ENCODE results near the gene SEC23B. TPM values are rescaled to one million over a fixed set of nuclear protein-coding genes. Genes with fewer than 3 reads are reported as not detected.
A peak's percentile ranks its signal among the peaks of the same experiment; 100 is the strongest.

Gene SEC23B
- total and polyA plus RNA-seq, 2 of the 13 experiments (the other 11 are each of a cell fraction or from before 2014, with no cell fraction given): 114 to 120 TPM

- TF ChIP-seq ZIK1 (CRISPR knock-in tag; IDR thresholded peaks at IDR 0.05; ENCODE audit: borderline replicate concordance, low read depth) (peak; percentile 84; the same call in 1 of the 2 replicates), ZNF432 (CRISPR knock-in tag; IDR thresholded peaks at IDR 0.05; ENCODE audit: borderline replicate concordance) (no peak), GRHL1 (CRISPR knock-in tag; conservative IDR thresholded peaks at IDR 0.05) (no peak), KDM3A (CRISPR knock-in tag; IDR thresholded peaks at IDR 0.05; ENCODE audit: low read depth) (peak; percentile 67; the same call in 1 of the 2 replicates), XBP1 (CRISPR knock-in tag; IDR thresholded peaks at IDR 0.05) (peak; percentile 71; the same call in 1 of the 2 replicates), ZFP62 (CRISPR knock-in tag; IDR thresholded peaks at IDR 0.05) (0 out of 2 replicates have a peak, but pooled peaks have one; percentile 71), SRSF9 (IDR thresholded peaks at IDR 0.05; ENCODE audit: borderline replicate concordance, insufficient read depth, low read depth, low read length, poor library complexity, severe bottlenecking) (no peak), ZNF317 (CRISPR knock-in tag; IDR thresholded peaks at IDR 0.05) (peak; percentile 88), GABPB1 (CRISPR knock-in tag; IDR thresholded peaks at IDR 0.05) (peak; percentile 96), NFE2L1 (CRISPR knock-in tag; IDR thresholded peaks at IDR 0.05; ENCODE audit: borderline replicate concordance) (peak; percentile 40; the same call in 1 of the 2 replicates), SIN3B (IDR thresholded peaks at IDR 0.05; ENCODE audit: low read length) (peak; percentile 75; the same call in 1 of the 2 replicates), NR1H2 (CRISPR knock-in tag; IDR thresholded peaks at IDR 0.05; ENCODE audit: borderline replicate concordance, low read depth) (no peak), NBN (conservative IDR thresholded peaks at IDR 0.05) (no peak), ZNF709 (CRISPR knock-in tag; IDR thresholded peaks at IDR 0.05) (no peak), HOMEZ (CRISPR knock-in tag; IDR thresholded peaks at IDR 0.05; ENCODE audit: low read depth) (no peak; the same call in none of the 2 replicates), KDM6A (CRISPR knock-in tag; IDR thresholded peaks at IDR 0.05; ENCODE audit: low read depth) (peak; percentile 18; the same call in 1 of the 2 replicates), MEF2D (CRISPR knock-in tag; IDR thresholded peaks at IDR 0.05) (peak; percentile 83), RFX1 (IDR thresholded peaks at IDR 0.05) (no peak), ZNF703 (CRISPR knock-in tag; IDR thresholded peaks at IDR 0.05; ENCODE audit: borderline replicate concordance) (no peak), ZNF230 (CRISPR knock-in tag; IDR thresholded peaks at IDR 0.05) (peak; percentile 91), TAF1 (CRISPR knock-in tag; IDR thresholded peaks at IDR 0.05) (peak; percentile 95), CHCHD3 (CRISPR knock-in tag; IDR thresholded peaks at IDR 0.05) (no peak), ZNF335 (CRISPR knock-in tag; IDR thresholded peaks at IDR 0.05) (peak; percentile 99), SP5 (CRISPR knock-in tag; IDR thresholded peaks at IDR 0.05; ENCODE audit: borderline replicate concordance, low read depth) (peak; percentile 26; the same call in 1 of the 2 replicates)
Observed at GRCh38 chr20:18496740-18497592, 10.8 kb upstream of the SEC23B start, which contains the start of gene RBBP9 (continued).
